Gastroesophageal sphincter (tissue), 3 donors: Measurements from ENCODE around the gene IFIT3.

Experiments
- CTCF ChIP-seq, 4 experiments: fragments of 200-600 bp in 2 of 4; fragments of 450-650 bp in 2 of 4; sonication (generic) in 1 of 4; IDR thresholded peaks; one replicate each; pipeline ENCODE4 v1.5.1; 2017 to 2019; ENCODE audit warnings: antibody characterized with exemption in 4 of 4, mild to moderate bottlenecking in 2 of 4, moderate library complexity in 2 of 4
- EP300 ChIP-seq: sonication (generic); formaldehyde crosslinking; IDR thresholded peaks from one replicate; pipeline ENCODE4 v1.6.1; 2017; ENCODE audit warnings: antibody characterized with exemption, mild to moderate bottlenecking

- no peak for TF ChIP-seq EP300
- TF ChIP-seq CTCF (IDR thresholded peaks at IDR 0.05): no peak
Measured at GRCh38 chr10:89339875-89340274, 12.1 kb downstream of the IFIT3 start.
